DND-41 (cell line): ENCODE results near the gene HIP1.

Experiments
- CTCF ChIP-seq: IDR thresholded peaks from 2 replicates; pipeline ENCODE4 v1.5.1; 2012; ENCODE audit warnings: borderline replicate concordance, low read length, moderate library complexity, mild to moderate bottlenecking; ENCODE audit not compliant: poor library complexity, severe bottlenecking; ENCODE audit errors: extremely low read depth
- EZH2 ChIP-seq: IDR thresholded peaks from 3 replicates; pipeline ENCODE4 v1.6.1; 2012; ENCODE audit warnings: borderline replicate concordance, low read depth, mild to moderate bottlenecking, moderate library complexity, low read length, inconsistent platforms; ENCODE audit not compliant: severe bottlenecking

- no peak for TF ChIP-seq CTCF
- TF ChIP-seq EZH2, result no peak
These were observed 27.7 kb downstream of the HIP1 start for GRCh38 chr7:75711076-75711475.
